ENCODE results near the gene ZDHHC22.

- no peak for TF ChIP-seq POLR2A (IDR thresholded peaks at IDR 0.05)
- TF ChIP-seq CTCF (IDR thresholded peaks at IDR 0.05), result peak in 1 of 6 experiments; percentile 13
These were observed 16.2 kb downstream of the ZDHHC22 start for GRCh38 chr14:77125281-77125801.

Measured in adrenal gland (tissue), 5 donors.